Skeletal muscle tissue (tissue), 4 donors: Measurements from ENCODE around the gene RFT1. TPM values are rescaled to one million over a fixed set of nuclear protein-coding genes. Genes with fewer than 3 reads are reported as not detected.

Experiments used
- H3K27ac ChIP-seq: one replicate; pipeline ENCODE4 v1.7.0; 2013; ENCODE audit warnings: mild to moderate bottlenecking, low read depth, low read length, inconsistent platforms
- H3K27me3 ChIP-seq, 3 donors: one replicate each; pipeline ENCODE4 v1.7.0; 2013; ENCODE audit warnings: low read length in 3 of 3; ENCODE audit not compliant: control insufficient read depth in 3 of 3, insufficient read depth in 3 of 3
- H3K36me3 ChIP-seq, 3 donors: one replicate each; pipeline ENCODE4 v1.7.0; 2013; ENCODE audit warnings: low read length in 3 of 3; ENCODE audit not compliant: control insufficient read depth in 3 of 3, insufficient read depth in 3 of 3
- H3K4me1 ChIP-seq, 3 donors: one replicate each; pipeline ENCODE4 v1.7.0; 2013; ENCODE audit warnings: low read length in 3 of 3, mild to moderate bottlenecking in 3 of 3; ENCODE audit not compliant: control insufficient read depth in 3 of 3, insufficient read depth in 3 of 3
- H3K4me3 ChIP-seq, 3 donors: one replicate each; pipeline ENCODE4 v1.7.0; 2013; ENCODE audit warnings: low read length in 3 of 3
- H3K9ac ChIP-seq, 3 donors: one replicate each; pipeline ENCODE4 v1.7.0; 2013; ENCODE audit warnings: low read length in 3 of 3, mild to moderate bottlenecking in 3 of 3, moderate library complexity in 2 of 3, low read depth in 1 of 3
- H3K9me3 ChIP-seq, 3 donors: one replicate each; pipeline ENCODE4 v1.7.0; 2013; ENCODE audit warnings: low read length in 3 of 3; ENCODE audit not compliant: control insufficient read depth in 3 of 3
- total RNA-seq: library from RNA; depleted of rRNA; stranded (reverse); fragments of >200 nt; gene quantifications from one replicate; pipeline ENCODE4 v1.2.3, GENCODE V29; 2014
- donor health status: Osteomylitis.

RFT1 gene
- total RNA-seq, 1 donor from 2014 or later: 8.4 TPM

- Histone ChIP-seq H3K27ac (no peak overlapping the region), H3K4me3 (no peak overlapping the region), H3K36me3 (no peaks in the 10 kb centered on the region), H3K9me3 (no peaks in the 10 kb centered on the region), H3K9ac (no peak overlapping the region), H3K27me3 (no peaks in the 10 kb centered on the region), H3K4me1 (peaks cover 4 to 7% (median 5%) of the 10 kb centered on the region in 3 donors)
Measured at GRCh38 chr3:53039376-53039752, 90.9 kb downstream of the RFT1 start.

- H3K27ac ChIP-seq: no peak overlapping the region
- no peak overlapping the region for H3K9ac ChIP-seq
- no peaks in the 10 kb centered on the region for H3K9me3 ChIP-seq
- no peaks in the 10 kb centered on the region for H3K36me3 ChIP-seq
- H3K4me3 ChIP-seq: no peak overlapping the region
- H3K4me1 ChIP-seq: peaks cover 2 to 5% (median 5%) of the 10 kb centered on the region in 3 donors
- H3K27me3 ChIP-seq: no peaks in the 10 kb centered on the region
Measured at GRCh38 chr3:53038679-53039375, 91.4 kb downstream of the RFT1 start.

Other genes starting within 250 kb of the RFT1 start
- 8.9 TPM for gene STIMATE, start 232.9 kb downstream of the RFT1 start, total RNA-seq
- gene SFMBT1, start 84.4 kb downstream of the RFT1 start, total RNA-seq: 11.0 TPM
- gene PRKCD, start 30.8 kb upstream of the RFT1 start, total RNA-seq: 3.7 TPM
- 67.8 TPM for gene TKT, start 125.6 kb upstream of the RFT1 start, total RNA-seq
- 8.4 TPM for gene DCP1A, start 217.1 kb upstream of the RFT1 start, total RNA-seq